ENCODE data around the gene CENPK. TPM values are rescaled to one million over a fixed set of nuclear protein-coding genes. Genes with fewer than 3 reads are reported as not detected.

The CENPK gene
- total and polyA plus RNA-seq, 2 experiments from 2014 or later, result 7.1 to 11.1 TPM

GRCh38 chr5:65474130-65474711, 88.7 kb downstream of the CENPK start:
- H3K9me3 ChIP-seq (ENCODE audit: low read depth), result no peaks in the 10 kb centered on the region
- no peak for TF ChIP-seq CTCF (IDR thresholded peaks at IDR 0.05; ENCODE audit: low read depth, low read length)
- H3K27ac ChIP-seq, result no peak overlapping the region
- H3K4me3 ChIP-seq, result no peak overlapping the region
- H3K4me1 ChIP-seq (ENCODE audit: low read depth), result no peaks in the 10 kb centered on the region
- DNase-seq (ENCODE audit: low read depth in 1 of 2, low spot score in 1 of 2), result no peak
- H3K36me3 ChIP-seq, result no peaks in the 10 kb centered on the region
- H3K27me3 ChIP-seq, result no peaks in the 10 kb centered on the region

- Histone ChIP-seq H3K27me3 (no peaks in the 10 kb centered on the region), H3K4me1 (ENCODE audit: low read depth) (no peaks in the 10 kb centered on the region), H3K36me3 (no peaks in the 10 kb centered on the region), H3K27ac (no peak overlapping the region), H3K9me3 (ENCODE audit: low read depth) (no peaks in the 10 kb centered on the region), H3K4me3 (no peak overlapping the region)
- TF ChIP-seq CTCF (IDR thresholded peaks at IDR 0.05; ENCODE audit: low read depth, low read length), result no peak
- DNase-seq (ENCODE audit: low read depth in 1 of 2, low spot score in 1 of 2), result no peak
These were observed 94.3 kb downstream of the CENPK start for GRCh38 chr5:65468633-65469032.

Other genes starting within 250 kb of the CENPK start
- 15.4 and 21.2 TPM in 2 replicates for gene ADAMTS6, start 81.2 kb downstream of the CENPK start, total RNA-seq
- gene ADAMTS6, start 81.2 kb downstream of the CENPK start, polyA plus RNA-seq, result 3.3 and 8.8 TPM in 2 replicates
- gene PPWD1, start 128 bp upstream of the CENPK start, total RNA-seq, result 18.3 and 34.4 TPM in 2 replicates
- gene PPWD1, start 128 bp upstream of the CENPK start, polyA plus RNA-seq, result 27.7 and 40.1 TPM in 2 replicates
- gene TRIM23, start 61.2 kb upstream of the CENPK start, total RNA-seq, result 17.6 and 18.7 TPM in 2 replicates
- 14.9 and 19.6 TPM in 2 replicates for gene TRIM23, start 61.2 kb upstream of the CENPK start, polyA plus RNA-seq
- gene SHLD3, start 61.9 kb upstream of the CENPK start, total RNA-seq, result 1.2 and 1.5 TPM in 2 replicates
- 1.7 and 2.9 TPM in 2 replicates for gene SHLD3, start 61.9 kb upstream of the CENPK start, polyA plus RNA-seq
- 11.3 and 19.1 TPM in 2 replicates for gene TRAPPC13, start 61.9 kb upstream of the CENPK start, total RNA-seq
- gene TRAPPC13, start 61.9 kb upstream of the CENPK start, polyA plus RNA-seq, result 18.7 and 20.4 TPM in 2 replicates
- gene SGTB, start 158.9 kb upstream of the CENPK start, total RNA-seq, result 5.9 and 7.4 TPM in 2 replicates
- gene SGTB, start 158.9 kb upstream of the CENPK start, polyA plus RNA-seq, result 2.9 and 6.9 TPM in 2 replicates
- gene NLN, start 159.0 kb upstream of the CENPK start, total RNA-seq, result 11.2 and 14.7 TPM in 2 replicates
- gene NLN, start 159.0 kb upstream of the CENPK start, polyA plus RNA-seq, result 19.2 and 20.0 TPM in 2 replicates